NCI-H2227 (cell line): ENCODE measurements around the gene UBALD1.
A peak's percentile ranks its signal among the peaks of the same experiment; 100 is the strongest.

Source experiments
- DNase-seq: peaks from one replicate; lab custom pipeline; 2025; ENCODE audit not compliant: unreplicated experiment; lab: John Stamatoyannopoulos, UW

The UBALD1 gene

DNA sequence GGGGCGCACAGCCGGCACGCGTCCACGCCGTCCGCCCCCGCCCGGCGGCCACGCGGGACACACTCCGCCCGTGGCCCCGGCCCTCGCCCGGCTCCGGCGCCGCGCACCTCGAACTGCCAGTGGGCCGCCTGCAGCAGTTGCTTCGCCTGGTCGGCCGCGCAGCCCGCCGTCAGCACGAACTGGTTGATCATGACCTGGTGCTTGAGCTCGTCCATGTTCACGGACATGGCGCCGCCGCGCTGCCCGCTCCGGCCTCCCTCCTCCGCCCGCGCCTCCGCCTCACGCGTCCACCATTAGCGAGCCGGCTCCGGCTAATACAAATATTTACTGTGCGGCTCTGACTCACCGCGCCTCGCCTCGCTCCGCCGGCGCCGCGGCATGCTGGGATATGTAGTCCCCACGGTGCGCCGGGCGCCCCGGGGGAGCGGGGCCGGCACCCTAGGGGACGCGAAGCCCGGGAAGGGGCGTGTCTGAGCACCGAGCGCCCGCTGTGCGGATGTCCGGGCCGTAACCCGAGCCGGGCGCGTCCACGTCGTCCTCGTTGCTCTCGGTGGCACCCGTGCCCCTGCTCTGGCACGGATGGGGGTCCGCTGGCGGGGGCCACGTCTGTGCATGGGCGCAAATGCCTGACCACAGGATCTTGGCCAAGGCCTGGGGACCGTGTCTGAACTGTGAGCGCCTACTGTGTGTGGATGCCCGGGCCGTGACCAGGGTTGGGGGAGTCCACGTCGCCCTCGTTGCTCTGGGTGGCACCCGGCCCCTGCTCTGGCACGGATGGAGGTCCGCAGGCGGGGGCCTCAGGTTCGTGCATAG lies at the start of gene UBALD1:
TSS of gene UBALD1 (minus strand) at position 318 of the 813 bp plus-strand sequence. CDS start at position 227, 91 bp downstream.
- peak; percentile 91 for DNase-seq

DNA sequence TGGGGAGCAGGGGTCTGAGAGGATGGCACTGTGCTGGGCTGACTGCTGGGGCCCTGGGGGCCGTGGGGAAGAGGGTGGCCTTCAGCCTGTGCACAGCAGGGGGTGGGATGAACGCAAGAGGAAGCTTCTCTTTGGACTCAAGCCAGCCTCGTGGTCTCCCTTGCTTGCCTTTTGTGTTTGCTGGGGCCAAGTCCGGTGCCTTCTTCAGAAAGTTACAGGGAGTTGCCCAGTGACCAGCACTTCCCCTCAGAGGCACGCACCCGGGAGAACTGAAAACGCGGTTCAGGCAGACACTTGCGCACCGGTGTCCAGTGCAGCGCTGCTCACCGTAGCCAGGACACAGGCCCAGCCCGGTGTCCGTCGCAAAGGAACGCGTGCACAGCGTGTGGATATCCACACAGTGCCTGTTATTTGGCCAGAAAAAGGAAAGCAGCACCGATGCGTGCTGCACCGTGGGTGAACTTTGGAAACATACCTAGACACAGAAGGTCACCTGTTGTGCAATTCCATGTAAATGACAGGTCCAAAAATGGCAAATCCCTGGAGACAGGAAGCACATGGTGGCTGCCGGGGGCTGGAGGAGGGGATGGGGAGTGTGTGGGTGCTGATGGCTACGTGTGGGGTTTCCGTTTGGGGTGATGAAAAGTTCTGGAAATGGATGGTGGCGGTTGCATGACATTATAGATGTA lies 49.2 kb upstream of the UBALD1 start:
- DNase-seq = no peak

DNA sequence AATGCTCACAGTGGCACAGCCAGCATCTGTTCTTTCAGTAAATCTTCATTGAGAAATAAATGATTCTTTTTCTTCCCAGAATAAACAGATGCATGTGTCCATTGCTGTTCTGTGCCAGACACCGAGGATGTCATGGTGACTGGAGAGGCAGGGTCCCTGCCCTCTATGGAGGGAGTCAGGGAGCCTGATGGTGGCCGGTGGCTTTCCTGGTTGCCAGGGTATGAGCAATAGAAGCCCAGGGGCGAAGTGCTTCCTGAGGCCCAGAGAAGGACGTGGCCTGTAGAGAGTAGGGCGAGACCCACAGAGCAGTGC lies 48.7 kb upstream of the UBALD1 start:
- no peak for DNase-seq

DNA sequence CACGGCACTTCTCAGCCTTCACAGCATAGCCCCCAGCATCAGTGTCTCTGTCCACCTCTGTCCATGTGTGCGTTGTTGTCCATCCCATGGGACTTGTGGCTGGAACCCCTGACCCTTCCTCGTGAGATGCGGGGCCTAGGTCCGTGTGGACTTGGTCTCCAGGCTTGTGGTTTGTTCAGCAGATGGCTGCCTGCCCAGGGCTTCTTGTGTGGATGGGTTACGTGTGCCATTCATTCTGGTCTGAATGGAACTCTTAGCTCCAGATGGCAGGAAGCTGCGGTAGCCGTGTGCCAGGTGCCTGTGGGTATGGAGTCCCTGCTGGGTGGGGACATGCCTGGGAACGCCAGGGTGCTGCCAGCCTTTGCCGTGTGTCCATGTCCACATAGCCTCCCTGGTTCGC lies 47.0 kb upstream of the UBALD1 start:
- no peak for DNase-seq

DNA sequence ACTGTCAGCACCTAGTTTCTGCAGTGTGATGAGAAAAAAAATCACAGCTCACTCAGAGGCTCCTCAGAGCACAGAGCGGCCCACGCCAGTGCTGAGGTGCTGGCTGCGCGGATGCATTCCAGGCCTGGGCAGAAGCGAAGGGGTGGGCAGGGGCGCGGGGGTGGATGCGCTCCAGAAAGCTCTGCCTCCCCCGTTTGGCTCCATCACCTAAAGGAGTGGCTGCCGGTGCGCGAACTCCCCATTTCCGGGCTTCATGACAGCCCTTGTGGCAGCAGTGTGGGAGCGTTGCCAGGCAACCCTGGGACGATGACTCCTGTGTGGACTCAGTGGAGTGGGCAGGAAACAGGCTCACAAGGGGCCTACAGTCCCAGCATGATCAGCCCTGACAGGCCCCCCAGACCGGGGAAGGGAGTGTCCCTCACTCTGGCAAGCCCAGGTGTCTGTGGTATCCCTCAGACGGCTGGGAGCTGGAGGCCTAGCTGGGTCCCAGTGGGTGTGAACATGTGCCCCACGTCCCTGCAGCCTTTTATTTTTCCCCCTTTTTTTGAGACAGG lies 45.8 kb upstream of the UBALD1 start:
- DNase-seq = peak; percentile 66

DNA sequence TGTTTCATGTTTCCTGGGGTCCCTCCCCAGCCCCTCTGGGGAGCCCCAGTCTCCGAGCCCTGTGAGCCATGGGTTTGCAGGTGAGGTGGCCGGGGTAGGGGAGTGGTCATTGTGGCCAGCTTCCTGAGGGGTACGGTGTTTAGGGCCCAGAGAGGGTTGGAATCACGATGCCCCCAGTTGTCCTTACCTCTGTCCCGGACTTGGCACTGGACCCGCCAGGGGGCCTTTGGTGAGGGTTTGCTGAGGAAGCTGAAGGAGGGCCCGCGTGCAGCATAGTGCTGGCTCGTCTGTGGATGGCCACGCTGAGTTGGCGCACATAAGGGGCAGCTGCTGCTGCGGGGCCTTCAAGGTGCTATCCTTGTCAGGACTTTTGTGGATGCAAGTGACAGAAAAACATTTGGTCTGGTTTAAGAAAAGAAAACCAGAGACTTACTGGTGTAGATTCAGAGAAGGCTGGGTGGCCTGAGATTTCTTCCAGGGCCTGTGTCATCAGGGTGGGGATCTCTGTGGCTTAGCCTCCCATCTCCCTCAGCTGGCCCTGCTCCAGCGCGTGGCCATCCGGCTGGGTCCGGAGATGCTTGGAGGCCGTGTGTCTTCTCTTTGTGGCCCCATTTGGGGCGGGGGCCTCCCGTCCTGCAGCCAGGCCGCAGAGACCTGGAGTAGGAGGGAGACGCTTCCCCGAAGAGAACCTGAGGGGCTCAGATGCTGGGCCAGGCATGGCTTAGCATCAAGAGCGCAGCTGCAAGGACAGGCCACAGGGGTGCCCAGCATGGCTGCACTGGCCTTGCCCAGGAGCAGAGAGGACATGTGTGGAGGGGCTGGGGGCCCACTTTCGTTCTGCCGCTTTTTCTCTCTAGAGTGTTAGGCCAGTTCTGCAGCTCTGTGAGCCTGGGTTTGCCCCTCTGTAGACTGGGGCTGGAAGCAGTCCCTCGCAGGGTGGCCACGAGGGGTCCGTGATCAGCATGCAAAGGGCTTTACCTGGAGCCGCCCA lies 45.0 kb upstream of the UBALD1 start:
- DNase-seq = no peak

DNA sequence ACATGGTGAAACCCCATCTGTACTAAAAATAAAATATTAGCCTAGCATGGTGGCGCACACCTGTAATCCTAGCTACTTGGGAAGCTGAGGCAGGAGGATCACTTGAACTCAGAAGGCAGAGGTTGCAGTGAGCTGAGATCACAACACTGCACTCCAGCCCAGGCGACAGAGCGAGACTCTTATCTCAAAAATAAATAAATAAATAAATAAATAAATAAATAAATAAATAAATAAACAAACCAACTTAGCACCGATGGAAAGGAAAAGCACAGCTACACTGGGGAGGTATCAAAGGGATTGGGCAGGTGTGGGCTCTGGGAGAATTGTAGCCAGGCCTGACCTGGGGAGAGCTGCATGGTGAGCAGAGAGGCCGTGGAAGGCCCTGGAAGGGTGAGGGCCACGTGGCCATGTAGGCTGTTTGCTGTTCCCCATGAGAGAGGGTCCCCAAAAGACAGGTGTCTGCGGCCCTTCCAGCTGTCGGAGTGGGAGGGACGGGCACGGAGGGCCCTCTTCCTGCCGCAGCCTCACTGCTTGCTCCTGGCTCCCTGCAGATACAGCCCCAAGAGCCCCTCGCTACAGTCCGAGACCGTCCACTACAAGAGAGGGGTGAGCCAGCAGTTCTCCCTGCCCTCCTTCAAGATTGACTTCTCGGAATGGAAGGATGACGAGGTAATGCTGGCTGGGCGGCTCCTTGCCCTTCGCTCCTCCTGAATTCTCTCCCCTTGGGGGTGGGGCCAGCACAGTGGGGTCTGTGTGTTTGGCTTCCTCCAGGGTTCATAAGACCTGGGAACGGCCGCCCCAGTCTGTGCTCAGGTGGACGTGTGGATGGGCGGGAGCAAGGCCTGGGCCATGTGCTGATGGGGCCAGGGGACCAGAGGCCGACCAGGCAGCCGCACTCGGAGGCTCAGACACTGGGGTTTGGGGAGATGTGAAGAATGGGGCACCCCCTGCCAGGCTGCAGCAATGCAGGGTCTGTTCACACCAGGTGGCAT lies 42.3 kb upstream of the UBALD1 start:
- DNase-seq = no peak

DNA sequence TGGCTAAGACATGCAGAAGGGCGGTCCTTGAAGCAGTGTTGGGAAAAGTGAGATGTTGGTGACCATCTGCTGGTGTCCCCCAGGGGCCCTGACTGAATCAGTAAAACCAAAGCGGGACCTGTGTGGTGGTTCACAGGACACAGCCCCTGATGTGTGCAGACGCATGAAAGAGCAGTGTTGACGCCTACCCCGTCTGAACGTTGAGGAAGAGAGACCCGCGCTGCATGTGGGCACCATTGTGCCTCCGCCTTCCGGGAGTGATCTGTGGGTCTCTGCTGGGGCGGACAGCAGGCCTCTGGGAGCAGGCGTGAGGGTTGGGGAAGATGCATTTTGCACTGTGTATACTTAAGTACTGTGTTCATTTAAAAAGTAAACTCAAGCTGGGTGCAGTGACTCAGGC lies 41.5 kb upstream of the UBALD1 start:
- DNase-seq = no peak

DNA sequence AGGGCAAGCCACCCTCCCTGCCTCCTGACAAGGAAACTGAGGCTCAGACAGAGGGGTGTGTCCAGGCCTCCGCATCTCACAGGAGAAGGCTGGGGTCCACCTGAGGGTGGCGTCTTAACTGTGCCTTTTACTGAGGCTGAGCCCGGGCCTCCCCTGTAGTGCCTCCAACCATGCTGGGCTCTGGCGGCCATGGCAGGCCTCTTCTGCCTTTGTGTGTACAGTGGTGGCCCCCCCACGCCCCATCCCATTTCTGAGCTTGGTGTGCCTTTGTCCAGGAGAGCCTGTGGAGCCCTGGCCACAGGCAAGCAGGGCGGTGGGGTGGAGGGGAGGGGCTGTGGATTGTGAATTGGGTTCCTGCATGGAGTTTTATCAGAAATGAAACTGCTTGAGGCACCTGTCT lies 41.1 kb upstream of the UBALD1 start:
- DNase-seq = no peak

DNA sequence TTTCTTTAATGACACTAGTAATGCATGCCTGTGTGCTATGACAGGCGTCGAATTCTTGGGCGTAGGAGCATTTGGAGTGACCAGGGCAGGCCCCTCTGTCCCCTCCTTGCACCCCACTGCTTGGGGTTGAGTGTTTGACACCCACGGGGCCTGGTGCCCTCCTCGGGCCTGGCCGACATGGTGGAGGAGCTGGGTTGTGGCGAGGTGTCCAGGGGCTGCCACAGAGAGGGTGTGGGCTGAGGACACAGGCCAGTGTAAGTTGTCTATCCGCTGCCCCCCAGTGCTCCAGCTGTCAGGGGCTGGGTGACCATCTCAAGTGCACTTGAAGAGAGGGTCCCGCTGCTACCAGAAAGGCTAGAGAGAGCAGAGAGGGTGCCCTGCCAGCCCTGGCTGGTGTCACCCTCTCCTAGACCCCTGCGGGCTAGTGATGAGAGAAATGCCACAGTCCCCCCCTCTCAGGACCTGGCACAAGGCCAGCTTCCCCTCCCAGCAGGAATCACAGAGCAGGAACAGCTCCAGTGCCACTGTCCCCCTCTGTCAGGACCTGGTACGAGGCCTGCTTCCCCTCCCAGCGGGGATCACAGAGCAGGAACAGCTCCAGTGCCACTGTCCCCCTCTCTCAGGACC lies 40.4 kb upstream of the UBALD1 start:
- no peak for DNase-seq

DNA sequence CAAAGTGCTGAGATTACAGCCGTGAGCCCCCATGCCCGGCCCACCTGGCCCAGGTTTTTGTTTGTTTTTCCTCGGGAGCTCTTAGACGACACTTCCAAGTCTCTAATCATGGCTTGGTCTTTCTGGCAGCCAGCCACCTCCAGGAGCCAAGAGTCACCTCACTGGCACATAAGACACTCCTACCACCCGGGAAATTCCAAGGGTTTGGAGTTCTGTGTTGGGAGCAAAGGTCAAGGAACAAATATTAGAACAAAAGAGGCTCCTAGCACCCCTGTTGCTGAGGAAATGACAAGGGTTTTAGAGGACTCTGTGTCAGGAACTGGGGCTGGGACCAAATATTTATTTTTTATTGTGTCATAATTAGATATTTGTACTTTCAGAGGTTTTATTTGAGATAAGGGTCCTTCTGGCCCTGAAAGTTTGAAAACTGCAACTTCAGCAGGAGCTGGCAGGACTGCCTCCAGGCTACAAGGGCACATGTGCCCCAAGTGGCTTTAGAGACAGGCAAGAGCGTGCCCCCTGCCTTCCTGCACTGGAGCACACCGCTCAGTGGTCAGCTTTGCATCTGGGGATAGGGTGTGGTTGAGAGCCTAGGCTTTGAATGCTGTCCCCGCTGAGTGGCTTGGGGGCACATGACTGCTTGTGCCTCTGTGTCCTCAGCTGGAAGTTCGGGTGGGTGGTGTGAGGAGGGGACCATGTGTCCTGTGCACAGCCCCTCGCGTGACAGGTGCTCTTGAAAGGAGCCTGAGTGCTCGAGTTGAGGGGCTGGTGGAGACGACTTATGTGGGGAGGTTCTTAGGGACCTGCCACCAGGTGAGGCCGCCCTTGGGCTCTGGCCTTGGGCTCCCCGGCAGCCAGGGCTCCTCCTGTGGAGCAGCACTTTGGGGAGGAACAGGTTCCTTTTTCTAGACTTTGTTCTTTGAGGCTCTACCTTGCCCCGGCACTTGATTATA lies 39.6 kb upstream of the UBALD1 start:
- DNase-seq = no peak

DNA sequence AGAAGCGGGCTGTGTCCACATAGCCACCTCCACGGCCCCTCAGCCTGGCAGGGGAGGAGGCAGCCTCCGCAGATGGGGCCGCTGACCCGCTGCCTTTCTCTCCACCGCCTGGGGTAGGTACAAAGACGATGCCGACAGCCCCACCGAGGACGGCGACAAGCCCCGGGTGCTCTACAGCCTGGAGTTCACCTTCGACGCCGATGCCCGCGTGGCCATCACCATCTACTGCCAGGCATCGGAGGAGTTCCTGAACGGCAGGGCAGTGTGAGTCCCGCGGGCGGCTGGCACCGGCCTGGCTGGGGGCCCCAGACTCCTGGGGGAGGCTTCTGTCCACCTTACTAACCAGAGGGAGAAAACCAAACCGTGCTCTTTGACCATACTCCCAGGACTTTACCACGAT lies 37.9 kb upstream of the UBALD1 start:
- DNase-seq = no peak

DNA sequence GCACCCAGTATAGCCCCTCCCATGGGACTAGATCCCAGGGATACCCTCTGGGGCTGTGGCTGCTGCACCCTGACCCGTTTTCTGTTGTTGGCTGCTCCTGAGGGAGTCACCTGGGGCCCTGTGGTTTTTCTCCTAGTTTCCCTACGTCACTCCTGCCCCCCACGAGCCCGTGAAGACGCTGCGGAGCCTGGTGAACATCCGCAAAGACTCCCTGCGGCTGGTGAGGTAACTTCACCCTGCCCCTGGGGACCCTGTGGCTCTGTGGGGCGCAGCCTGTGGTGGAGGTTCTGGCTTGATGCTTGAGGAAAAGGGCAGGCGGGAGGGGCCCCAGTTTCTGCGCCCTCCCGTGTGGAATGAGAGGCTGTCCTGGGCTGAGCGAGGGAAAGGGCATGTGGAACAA lies 37.1 kb upstream of the UBALD1 start:
- no peak for DNase-seq

DNA sequence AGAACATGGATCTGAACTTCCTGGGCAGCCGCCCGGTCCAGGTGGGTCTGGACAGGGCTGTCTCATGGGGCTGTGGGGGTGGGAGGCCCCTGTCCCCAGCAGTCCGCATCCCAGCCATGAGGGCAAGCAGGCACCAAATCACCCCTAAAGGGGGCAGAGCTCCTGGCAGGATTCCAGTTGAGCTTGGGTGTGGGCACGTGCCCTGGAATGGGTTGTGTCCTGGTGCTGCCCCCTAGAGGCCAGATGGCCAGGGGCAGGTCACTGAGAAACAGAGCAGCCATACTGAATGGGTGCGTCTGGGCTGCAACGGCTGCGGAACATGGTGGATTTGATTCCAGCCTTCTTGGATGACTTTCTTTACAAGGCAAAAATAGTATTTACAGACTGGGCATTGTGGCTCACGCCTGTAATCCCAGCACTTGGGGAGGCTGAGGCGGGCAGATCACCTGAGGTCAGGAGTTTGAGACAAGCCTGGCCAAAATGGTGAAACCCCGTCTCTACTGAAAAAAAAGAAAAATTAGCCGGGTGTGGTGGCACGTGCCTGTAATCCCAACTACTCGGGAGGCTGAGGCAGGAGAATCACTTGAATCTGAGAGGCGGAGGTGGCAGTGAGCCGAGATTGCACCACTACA lies 35.9 kb upstream of the UBALD1 start:
- peak; percentile 69 for DNase-seq

DNA sequence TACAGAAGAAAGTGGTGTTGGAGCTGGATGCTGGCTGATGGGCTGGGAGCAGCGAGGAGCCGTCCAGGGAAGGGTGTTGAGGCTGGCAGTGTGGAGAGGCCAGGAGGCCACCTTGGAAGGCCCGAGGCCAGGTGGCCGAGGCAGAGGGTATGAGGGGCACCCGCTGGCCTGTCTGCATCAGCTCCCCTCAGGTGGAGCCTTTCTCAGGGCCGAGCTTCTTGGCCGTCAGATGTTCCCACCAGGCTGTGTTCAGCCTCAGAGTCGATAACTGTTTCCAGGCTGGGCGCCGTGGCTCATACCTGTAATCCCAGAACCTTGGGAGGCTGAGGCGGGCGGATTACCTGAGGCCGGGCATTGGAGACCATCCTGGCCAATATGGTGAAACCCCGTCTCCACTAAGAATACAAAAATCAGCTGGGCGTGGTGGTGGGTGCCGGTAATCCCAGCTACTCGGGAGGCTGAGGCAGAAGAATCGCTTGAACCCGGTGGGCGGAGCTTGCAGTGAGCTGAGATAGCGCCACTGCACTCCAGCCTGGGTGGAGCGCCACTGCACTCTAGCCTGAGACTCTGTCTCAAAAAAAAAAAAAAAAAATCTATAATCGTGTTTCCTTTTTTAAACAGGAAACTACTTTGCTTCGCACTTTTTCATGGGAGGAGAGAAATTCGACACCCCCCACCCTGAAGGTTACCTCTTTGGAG lies 35.2 kb upstream of the UBALD1 start:
- DNase-seq = no peak

DNA sequence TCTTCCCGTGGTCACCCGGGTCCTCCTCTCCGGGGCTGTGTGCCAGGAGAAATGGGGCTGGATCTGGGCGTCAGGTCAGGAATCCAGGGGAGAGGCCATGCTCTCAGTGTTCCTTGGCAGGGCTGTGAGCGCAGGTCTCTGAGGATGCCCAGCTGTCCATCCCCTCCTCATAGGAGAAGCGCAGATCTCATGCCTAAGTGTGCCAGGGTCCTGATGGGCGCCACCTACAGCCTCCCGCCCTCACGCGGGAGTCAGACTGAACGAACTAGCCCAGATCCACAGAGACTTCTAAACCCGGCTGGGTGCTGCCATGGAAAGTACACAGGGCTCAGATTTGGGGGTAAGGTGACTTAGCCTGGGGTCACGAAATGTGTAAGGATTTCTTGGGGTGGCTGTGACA lies 34.2 kb upstream of the UBALD1 start:
- DNase-seq = no peak

DNA sequence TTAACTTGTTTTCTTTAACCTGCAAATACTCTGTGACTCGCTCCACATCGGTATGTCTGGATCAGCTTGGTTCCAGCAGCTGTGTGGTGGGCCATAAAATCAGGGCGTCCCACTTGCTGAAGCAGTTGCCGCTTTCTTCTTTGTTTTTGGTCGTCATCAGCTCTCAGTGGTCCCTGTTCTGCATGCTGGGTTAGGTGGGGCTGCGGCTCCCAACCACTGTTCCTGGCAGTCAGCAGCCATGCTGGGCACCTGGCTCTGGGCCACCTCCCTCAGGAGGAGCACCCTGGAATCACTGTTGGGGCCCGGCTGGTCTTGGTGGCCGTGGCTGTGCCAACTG lies 32.9 kb upstream of the UBALD1 start:
- no peak for DNase-seq
